PC-3 (cell line): ENCODE data around the gene CDKN1A.

Experiments used
- CTCF ChIP-seq: fragments of 300-600 bp; sonication (generic); conservative IDR thresholded peaks from 2 replicates; pipeline ENCODE4 v1.5.1; 2017; ENCODE audit warnings: antibody characterized with exemption, low read depth, mild to moderate bottlenecking, low read length
- EZH2 ChIP-seq: fragments of 300-600 bp; sonication (generic); IDR thresholded peaks from one replicate; pipeline ENCODE4 v1.6.1; 2017; ENCODE audit warnings: antibody characterized with exemption, mild to moderate bottlenecking, low read length; ENCODE audit not compliant: unreplicated experiment
- EZH2phosphoT487 ChIP-seq: fragments of 300-600 bp; sonication (generic); IDR thresholded peaks from 2 replicates; pipeline ENCODE4 v1.6.1; 2018; ENCODE audit warnings: mild to moderate bottlenecking, antibody characterized with exemption, low read length, borderline replicate concordance

- TF ChIP-seq CTCF (no peak), EZH2 (no peak), EZH2phosphoT487 (no peak)
Observed at GRCh38 chr6:36633370-36633769, 45.1 kb upstream of the CDKN1A start.
